Thymus (tissue), 11 donors: Measurements from ENCODE around the gene CCSER1. TPM values are rescaled to one million over a fixed set of nuclear protein-coding genes. Genes with fewer than 3 reads are reported as not detected.

Experiments used
- DNase-seq, 9 donors: peaks; one replicate each; pipeline ENCODE4 v3.0.0-alpha.2; 2013; ENCODE audit warnings: low spot score in 9 of 9, low read depth in 6 of 9, missing footprints in 1 of 9
- H3K27ac ChIP-seq, 2 donors: one replicate each; pipeline ENCODE4 v1.5.1; 2013; ENCODE audit warnings: control low read depth in 1 of 2, low read depth in 1 of 2, low read length in 1 of 2, mild to moderate bottlenecking in 1 of 2, moderate library complexity in 1 of 2
- H3K27me3 ChIP-seq, 2 donors: one replicate each; pipeline ENCODE4 v1.5.1; 2013; ENCODE audit warnings: low read length in 1 of 2; ENCODE audit not compliant: control insufficient read depth in 2 of 2, insufficient read depth in 1 of 2
- H3K36me3 ChIP-seq, 2 donors: one replicate each; pipeline ENCODE4 v1.5.1; 2013; ENCODE audit warnings: low read length in 1 of 2, mild to moderate bottlenecking in 1 of 2, moderate library complexity in 1 of 2; ENCODE audit not compliant: control insufficient read depth in 2 of 2, insufficient read depth in 2 of 2
- H3K4me1 ChIP-seq, 2 donors: one replicate each; pipeline ENCODE4 v1.5.1; 2013; ENCODE audit warnings: low read length in 2 of 2; ENCODE audit not compliant: control insufficient read depth in 2 of 2, insufficient read depth in 2 of 2
- H3K4me3 ChIP-seq, 2 donors: one replicate each; pipeline ENCODE4 v1.5.1; 2013; ENCODE audit warnings: low read length in 2 of 2, control low read depth in 1 of 2, mild to moderate bottlenecking in 1 of 2
- H3K9me3 ChIP-seq, 2 donors: one replicate each; pipeline ENCODE4 v1.5.1; 2013; ENCODE audit warnings: low read length in 1 of 2, mild to moderate bottlenecking in 1 of 2; ENCODE audit not compliant: control insufficient read depth in 2 of 2, insufficient read depth in 1 of 2
- WGBS: extraction: QIAGEN DNeasy Blood & Tissue Kit; methylation state at CpG from one replicate; pipeline ENCODE4 v1.1.7; 2013; 5-methylcytosine and 5-hydroxymethylcytosine counted together
- polyA plus RNA-seq: library from polyadenylated mRNA; stranded (reverse); fragments of 200-250 nt; gene quantifications from one replicate; pipeline ENCODE4 v1.2.3, GENCODE V29; 2013
- total RNA-seq: library from RNA; stranded (reverse); fragments of 120-200 nt; gene quantifications from one replicate; pipeline ENCODE4 v1.2.4, GENCODE V29; 2013
- donor health status: healthy.

Gene CCSER1
- total and polyA plus RNA-seq, 2 donors = 2.0 to 8.7 TPM

GRCh38 chr4:90234916-90235547, 107.8 kb downstream of the CCSER1 start:
- H3K4me3 ChIP-seq = no peak overlapping the region
- no peak for DNase-seq
- no peaks in the 10 kb centered on the region for H3K9me3 ChIP-seq
- no peaks in the 10 kb centered on the region for H3K36me3 ChIP-seq
- no peaks in the 10 kb centered on the region for H3K4me1 ChIP-seq
- WGBS = 89% methylated on average over 8 of the region's 8 CpGs
- H3K27me3 ChIP-seq = no peaks in the 10 kb centered on the region
- no peak overlapping the region for H3K27ac ChIP-seq

GRCh38 chr4:90237751-90238530, 110.7 kb downstream of the CCSER1 start:
- Histone ChIP-seq H3K4me1 (no peaks in the 10 kb centered on the region), H3K9me3 (no peaks in the 10 kb centered on the region), H3K4me3 (no peak overlapping the region), H3K27ac (no peak overlapping the region), H3K27me3 (no peaks in the 10 kb centered on the region), H3K36me3 (no peaks in the 10 kb centered on the region)
- 96% methylated on average over 4 of the region's 4 CpGs for WGBS
- no peak for DNase-seq

GRCh38 chr4:90240333-90240732, 113.1 kb downstream of the CCSER1 start:
- Histone ChIP-seq H3K4me3 (no peak overlapping the region), H3K9me3 (no peaks in the 10 kb centered on the region), H3K36me3 (no peaks in the 10 kb centered on the region), H3K27ac (no peak overlapping the region), H3K27me3 (no peaks in the 10 kb centered on the region), H3K4me1 (no peaks in the 10 kb centered on the region)
- no peak for DNase-seq
- WGBS = 95% methylated on average over 1 of the region's 1 CpG

- DNase-seq = no peak
- H3K36me3 ChIP-seq = no peaks in the 10 kb centered on the region
- no peak overlapping the region for H3K4me3 ChIP-seq
- H3K9me3 ChIP-seq = no peaks in the 10 kb centered on the region
- H3K27me3 ChIP-seq = no peaks in the 10 kb centered on the region
- WGBS = over 99% methylated on average over 3 of the region's 3 CpGs
- no peak overlapping the region for H3K27ac ChIP-seq
- no peaks in the 10 kb centered on the region for H3K4me1 ChIP-seq
Observed at GRCh38 chr4:90241008-90241407, 113.8 kb downstream of the CCSER1 start.

- 93% methylated on average over 1 of the region's 1 CpG for WGBS
- Histone ChIP-seq H3K4me3 (no peak overlapping the region), H3K36me3 (no peaks in the 10 kb centered on the region), H3K4me1 (no peaks in the 10 kb centered on the region), H3K27me3 (no peaks in the 10 kb centered on the region), H3K9me3 (no peaks in the 10 kb centered on the region), H3K27ac (no peak overlapping the region)
- no peak for DNase-seq
Observed at GRCh38 chr4:90245837-90246236, 118.6 kb downstream of the CCSER1 start.

GRCh38 chr4:90246816-90247215, 119.6 kb downstream of the CCSER1 start:
- H3K4me1 ChIP-seq = no peaks in the 10 kb centered on the region
- WGBS = 98% methylated on average over 3 of the region's 3 CpGs
- H3K27me3 ChIP-seq = no peaks in the 10 kb centered on the region
- no peak overlapping the region for H3K27ac ChIP-seq
- no peaks in the 10 kb centered on the region for H3K36me3 ChIP-seq
- no peak for DNase-seq
- no peak overlapping the region for H3K4me3 ChIP-seq
- no peaks in the 10 kb centered on the region for H3K9me3 ChIP-seq

GRCh38 chr4:90254357-90254756, 127.2 kb downstream of the CCSER1 start:
- H3K27ac ChIP-seq = no peak overlapping the region
- H3K36me3 ChIP-seq = no peaks in the 10 kb centered on the region
- DNase-seq = no peak
- H3K4me3 ChIP-seq = no peak overlapping the region
- no peaks in the 10 kb centered on the region for H3K4me1 ChIP-seq
- WGBS = 100% methylated on average over 2 of the region's 2 CpGs
- H3K27me3 ChIP-seq = no peaks in the 10 kb centered on the region
- H3K9me3 ChIP-seq = no peaks in the 10 kb centered on the region

- no peaks in the 10 kb centered on the region for H3K4me1 ChIP-seq
- no peaks in the 10 kb centered on the region for H3K9me3 ChIP-seq
- H3K4me3 ChIP-seq = no peak overlapping the region
- no peaks in the 10 kb centered on the region for H3K27me3 ChIP-seq
- no peaks in the 10 kb centered on the region for H3K36me3 ChIP-seq
- no peak overlapping the region for H3K27ac ChIP-seq
- 89% methylated on average over 1 of the region's 1 CpG for WGBS
- DNase-seq = no peak
Observed at GRCh38 chr4:90274175-90274574, 147.0 kb downstream of the CCSER1 start.

GRCh38 chr4:90280954-90281353, 153.8 kb downstream of the CCSER1 start:
- Histone ChIP-seq H3K9me3 (no peaks in the 10 kb centered on the region), H3K36me3 (no peaks in the 10 kb centered on the region), H3K4me3 (no peak overlapping the region), H3K27ac (no peak overlapping the region), H3K27me3 (no peaks in the 10 kb centered on the region), H3K4me1 (no peaks in the 10 kb centered on the region)
- 96% methylated on average over 3 of the region's 3 CpGs for WGBS
- DNase-seq = no peak
